Measurements from ENCODE around the gene KXD1.

Gene KXD1

GRCh38 chr19:18618236-18618635 is 60.6 kb downstream of the KXD1 start:
- DNase-seq, result no peak

Measured in activated gamma-delta T cell (primary cell).